GM12874 (cell line): ENCODE measurements around the gene KCNQ1OT1.

ENCODE experiments used
- CTCF ChIP-seq: IDR thresholded peaks from 2 replicates; pipeline ENCODE4 v1.5.1; 2011; ENCODE audit warnings: low read depth, mild to moderate bottlenecking, control low read depth, low read length, moderate library complexity; ENCODE audit not compliant: insufficient read depth

Gene KCNQ1OT1

GRCh38 chr11:2708151-2708581 lies 8.4 kb upstream of the KCNQ1OT1 start:
- TF ChIP-seq CTCF = no peak

GRCh38 chr11:2707736-2708135 lies 7.9 kb upstream of the KCNQ1OT1 start:
- TF ChIP-seq CTCF = no peak

- TF ChIP-seq CTCF = no peak
Observed at GRCh38 chr11:2706321-2706720, 6.5 kb upstream of the KCNQ1OT1 start.

GRCh38 chr11:2704896-2705606 lies 5.3 kb upstream of the KCNQ1OT1 start:
- no peak for TF ChIP-seq CTCF

- no peak for TF ChIP-seq CTCF
Observed at GRCh38 chr11:2704356-2704755, 4.6 kb upstream of the KCNQ1OT1 start.

- no peak for TF ChIP-seq CTCF
Observed at GRCh38 chr11:2703363-2704141, 3.8 kb upstream of the KCNQ1OT1 start.

GRCh38 chr11:2702771-2703362 lies 3.1 kb upstream of the KCNQ1OT1 start:
- no peak for TF ChIP-seq CTCF
